Measurements from ENCODE around the gene B4GALT2.

DNA sequence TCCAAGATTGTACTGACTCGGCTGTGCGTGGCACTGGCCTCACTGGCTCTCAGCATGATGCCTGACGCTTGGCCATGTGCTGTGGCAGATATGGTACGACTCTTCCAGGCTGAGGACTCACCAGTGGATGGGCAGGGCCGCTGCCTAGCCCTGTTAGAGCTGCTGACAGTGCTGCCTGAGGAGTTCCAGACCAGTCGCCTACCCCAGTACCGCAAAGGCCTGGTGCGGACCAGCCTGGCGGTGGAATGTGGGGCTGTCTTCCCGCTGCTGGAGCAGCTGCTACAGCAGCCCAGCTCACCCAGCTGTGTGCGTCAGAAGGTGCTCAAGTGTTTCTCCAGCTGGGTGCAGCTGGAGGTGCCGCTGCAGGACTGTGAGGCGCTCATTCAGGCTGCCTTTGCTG lies 29.3 kb upstream of the B4GALT2 start:
- TF ChIP-seq POLR2A (IDR thresholded peaks at IDR 0.05; ENCODE audit: low read length) (no peak), GATA1 (IDR thresholded peaks at IDR 0.05; ENCODE audit: low read depth, low read length) (no peak)
